GM19395 (cell line): ENCODE results near the gene EFCAB3.
"Not testable (repeated sequence)": the region's sequence is repeated elsewhere in the genome, so short reads cannot be mapped to it uniquely, and the experiment has no call there.

Source experiments
- ATAC-seq: cut with Tn5 transposase; IDR thresholded peaks from one replicate; pipeline ENCODE4 v1.9.1; 2021; ENCODE audit warnings: mild to moderate bottlenecking, moderate library complexity; ENCODE audit not compliant: unreplicated experiment

The EFCAB3 gene

GRCh38 chr17:62458483-62458882 is 78.1 kb downstream of the EFCAB3 start:
- ATAC-seq, result peak; percentile 36

DNA sequence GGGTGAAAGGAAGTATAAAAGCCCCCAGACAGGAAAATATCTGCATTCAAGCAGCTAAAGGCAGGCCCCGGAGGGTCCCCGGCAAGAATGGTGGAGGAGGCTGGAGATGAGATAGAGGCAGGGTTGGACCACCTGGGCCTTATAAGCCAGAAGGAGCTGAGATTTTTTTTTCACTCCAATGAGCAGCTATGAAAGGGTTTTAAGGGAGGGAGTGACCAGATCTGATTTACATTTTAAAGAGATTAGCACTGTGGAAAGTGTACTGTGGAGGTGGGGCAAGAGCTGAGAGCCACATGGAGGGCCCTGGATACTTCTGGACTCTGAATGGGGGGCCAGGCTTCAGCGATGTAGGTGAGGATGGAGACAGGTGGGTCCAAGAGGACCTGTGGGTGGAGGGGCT is 84.1 kb downstream of the EFCAB3 start:
- not testable (repeated sequence) for ATAC-seq

DNA sequence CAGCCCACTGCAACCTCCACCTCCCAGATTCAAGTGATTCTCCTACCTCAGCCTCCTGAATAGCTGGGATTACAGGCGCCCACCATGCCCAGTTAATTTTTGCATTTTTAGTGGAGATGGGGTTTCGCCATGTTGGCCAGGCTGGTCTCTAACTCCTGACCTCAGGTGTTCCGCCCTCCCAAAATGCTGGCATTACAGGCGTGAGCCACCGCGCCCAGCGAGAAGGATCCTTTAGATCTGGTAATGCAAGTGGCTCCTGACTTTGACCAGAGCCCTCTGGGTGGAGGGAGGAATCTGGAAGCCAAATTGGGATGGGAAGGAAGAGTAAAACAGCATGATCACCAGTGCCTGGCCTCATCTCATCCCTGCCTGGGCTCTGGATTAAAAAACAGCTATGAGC is 84.9 kb downstream of the EFCAB3 start:
- ATAC-seq, result not testable (repeated sequence)
